OCI-LY7 (cell line): ENCODE results near the gene MYMX.

ENCODE experiments used
- CTCF ChIP-seq: fragments of 200-600 bp; sonication (generic); conservative IDR thresholded peaks from 2 replicates; pipeline ENCODE4 v1.5.1; 2014; ENCODE audit warnings: mild to moderate bottlenecking, antibody characterized with exemption, low read length, moderate library complexity, mixed read lengths
- EZH2phosphoT487 ChIP-seq: fragments of 200-600 bp; sonication (generic); IDR thresholded peaks from 2 replicates; pipeline ENCODE4 v1.6.1; 2018; ENCODE audit warnings: low read depth, borderline replicate concordance, mild to moderate bottlenecking, mixed run types, antibody characterized with exemption, low read length, moderate library complexity, mixed read lengths

- TF ChIP-seq CTCF (no peak), EZH2phosphoT487 (no peak)
Observed at GRCh38 chr6:44267252-44267651, 50.5 kb downstream of the MYMX start.
